ENCODE measurements around the gene CACNA1E.

Gene CACNA1E

DNA sequence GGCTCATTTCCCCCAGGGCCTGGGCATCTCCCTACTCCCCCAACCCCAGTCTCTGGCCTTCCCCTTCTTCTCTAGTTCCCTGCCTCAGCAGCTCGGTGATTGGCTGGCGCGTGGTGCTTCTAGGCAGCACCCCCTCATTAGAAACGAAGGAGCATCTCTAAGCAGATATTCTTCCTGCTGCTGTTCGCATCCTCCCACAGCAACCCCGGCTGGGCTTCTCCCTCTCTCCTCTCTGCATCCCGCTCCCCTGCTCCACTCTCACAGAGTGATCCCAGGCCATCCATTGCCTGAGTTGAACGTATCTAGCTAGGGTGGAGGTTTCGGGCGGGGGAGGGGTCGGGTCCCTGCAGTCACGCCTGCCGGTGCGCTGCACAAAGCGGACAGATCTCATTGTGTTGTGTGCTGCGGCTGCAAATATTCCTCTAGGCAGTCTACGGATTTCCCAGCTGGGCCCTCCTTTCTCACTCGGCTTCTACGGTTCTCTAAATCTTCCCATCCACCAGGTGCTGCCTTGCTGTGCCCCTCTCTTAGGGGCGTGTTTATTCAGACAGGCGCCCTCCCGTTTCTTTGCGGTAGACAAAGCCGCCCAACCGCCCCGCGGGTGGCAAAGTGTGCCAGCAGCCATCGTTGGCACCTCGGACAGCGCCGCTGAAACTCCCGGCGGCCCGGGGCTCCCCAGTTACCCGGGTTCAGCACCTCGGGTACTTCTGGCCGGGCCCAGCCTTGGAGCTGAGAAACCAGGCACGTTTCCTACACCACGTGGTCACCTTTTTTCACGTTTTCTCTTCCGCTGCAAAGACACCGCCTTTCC is 2.2 kb downstream of the CACNA1E start:
- no peak for DNase-seq

DNA sequence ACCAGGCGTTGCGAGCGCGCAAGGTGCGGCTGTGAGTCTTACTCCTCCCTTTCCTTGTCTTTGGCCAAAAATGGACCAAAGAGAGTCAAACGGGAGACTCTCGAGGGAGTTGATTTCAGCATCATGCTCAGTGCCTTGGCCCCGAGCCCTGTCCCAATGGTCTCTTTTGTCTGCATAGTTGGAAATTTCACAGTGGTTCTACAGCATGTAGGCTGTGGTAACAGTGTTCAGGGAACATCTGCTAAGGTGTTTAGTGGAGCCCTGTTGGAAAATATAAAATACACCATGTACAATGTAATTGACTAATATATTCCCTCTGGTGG is 2.7 kb downstream of the CACNA1E start:
- no peak for DNase-seq

DNA sequence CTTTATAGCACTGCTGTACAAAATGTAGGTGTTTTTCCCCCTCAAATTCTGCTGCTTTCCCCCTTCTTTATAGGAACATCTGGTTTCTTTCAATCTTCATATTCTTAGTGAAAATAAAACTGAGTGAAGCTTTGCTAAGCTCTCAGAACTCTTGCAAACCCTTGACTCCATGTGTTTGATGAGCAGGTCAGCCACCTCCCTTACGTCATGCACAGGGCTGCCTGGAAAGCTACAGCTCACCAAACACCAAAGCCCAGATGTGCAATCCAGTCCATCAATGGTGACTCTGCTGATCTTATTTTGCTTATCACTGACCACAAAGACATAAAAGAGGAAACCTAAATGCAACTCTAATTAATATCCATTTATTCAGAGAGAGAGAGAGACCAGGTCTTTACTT is 5.5 kb downstream of the CACNA1E start:
- no peak for DNase-seq

DNA sequence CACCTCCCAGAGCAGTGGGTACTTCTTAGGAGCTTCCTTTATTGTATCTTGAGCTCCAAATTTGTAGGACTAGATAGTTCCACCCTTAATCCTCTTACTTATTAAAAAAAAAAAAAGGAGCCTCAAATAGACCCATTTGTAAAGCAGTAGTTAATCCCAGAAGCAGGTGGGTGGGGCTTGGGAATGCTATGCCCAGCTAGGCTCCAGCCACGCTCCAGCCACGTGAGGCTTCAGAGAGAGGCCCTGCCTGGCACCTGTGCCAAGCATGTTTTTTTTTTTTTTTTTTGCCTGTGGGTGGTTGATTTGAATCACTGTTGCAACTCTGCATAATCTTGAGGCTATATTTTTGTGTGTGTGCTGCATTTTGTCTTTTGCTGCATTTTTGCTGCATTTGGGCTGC is 7.0 kb downstream of the CACNA1E start:
- no peak for DNase-seq

DNA sequence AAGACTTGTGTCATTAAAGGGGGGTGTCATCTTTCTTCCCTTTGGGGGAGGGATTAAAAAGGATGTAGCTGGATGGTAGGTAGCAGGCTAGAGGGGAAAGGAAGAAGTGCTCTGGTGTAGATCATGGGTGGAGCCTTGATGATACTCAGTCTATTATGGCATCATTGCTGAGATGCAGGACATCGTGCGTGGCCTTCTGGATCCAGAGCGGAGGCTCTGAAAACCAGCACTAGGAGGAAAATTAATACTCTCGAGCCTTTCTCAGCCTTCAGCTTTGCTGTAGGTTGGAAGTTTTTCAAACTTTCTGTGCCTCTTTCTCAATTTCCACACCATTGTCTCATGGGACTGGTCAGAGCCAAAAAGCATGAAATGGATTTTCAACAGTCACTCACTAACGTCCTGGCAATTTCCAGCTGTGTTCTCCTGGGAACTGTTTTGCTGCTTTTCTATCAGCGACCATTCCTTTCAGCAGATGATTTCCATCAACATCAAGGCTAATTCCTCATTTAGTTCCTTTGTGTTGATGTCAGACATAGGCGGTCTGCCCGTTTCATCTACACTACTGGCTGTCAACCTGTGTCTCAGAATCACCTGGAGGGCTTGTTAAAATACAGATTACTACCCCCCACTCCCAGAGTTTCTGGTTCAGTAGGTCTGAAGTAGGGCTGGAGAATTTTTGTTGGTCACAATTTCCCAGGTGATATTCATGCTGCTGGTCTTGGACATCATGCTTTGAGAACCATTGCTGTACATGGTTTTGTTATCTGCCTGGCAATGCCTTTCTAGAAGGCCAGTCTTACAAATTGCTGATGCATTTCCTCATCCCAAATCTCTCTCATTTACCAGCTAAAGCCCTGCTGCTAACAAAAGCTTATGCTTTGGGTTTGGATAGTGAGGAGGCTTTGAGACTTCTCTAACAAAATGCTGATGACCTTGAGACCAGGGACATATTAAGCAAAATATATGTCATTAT is 7.7 kb downstream of the CACNA1E start:
- DNase-seq: no peak

DNA sequence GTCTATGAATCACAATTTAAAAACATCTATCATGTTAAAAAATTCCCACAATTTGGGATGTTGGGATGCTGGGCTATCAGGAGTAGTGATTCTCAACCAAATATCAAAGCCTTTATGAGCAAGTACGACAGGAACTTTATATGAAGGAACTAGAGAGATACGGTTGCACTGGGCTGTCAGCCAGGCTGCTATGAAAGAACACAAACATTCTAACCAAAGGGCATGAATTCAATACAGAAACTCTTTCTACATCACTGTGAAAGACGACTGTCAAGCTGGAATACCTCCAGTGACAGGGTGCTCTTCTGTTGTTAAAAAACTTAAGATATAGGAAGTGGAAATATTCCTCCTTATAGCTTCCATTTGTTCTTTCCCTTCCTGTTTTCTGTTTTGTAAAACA is 9.8 kb downstream of the CACNA1E start:
- DNase-seq: no peak

DNA sequence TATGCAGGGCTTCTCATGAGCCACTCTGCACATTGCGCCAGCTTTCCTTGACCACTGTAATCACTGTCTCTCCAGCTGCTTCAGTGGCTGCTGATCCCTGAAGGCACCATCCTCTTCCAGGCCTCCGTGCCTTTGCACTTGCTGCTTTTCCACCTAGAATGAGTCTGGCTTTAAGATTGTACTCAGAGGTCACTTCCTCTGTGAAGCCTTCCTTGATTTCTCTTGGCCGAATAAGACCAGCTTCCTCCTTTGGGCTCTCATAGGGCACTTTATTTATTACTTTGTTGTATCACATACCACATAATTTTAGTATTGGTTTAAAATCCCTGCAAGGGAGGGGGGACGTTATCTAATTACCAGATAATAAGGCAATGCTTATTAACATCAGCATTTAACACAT is 10.6 kb downstream of the CACNA1E start:
- no peak for DNase-seq

DNA sequence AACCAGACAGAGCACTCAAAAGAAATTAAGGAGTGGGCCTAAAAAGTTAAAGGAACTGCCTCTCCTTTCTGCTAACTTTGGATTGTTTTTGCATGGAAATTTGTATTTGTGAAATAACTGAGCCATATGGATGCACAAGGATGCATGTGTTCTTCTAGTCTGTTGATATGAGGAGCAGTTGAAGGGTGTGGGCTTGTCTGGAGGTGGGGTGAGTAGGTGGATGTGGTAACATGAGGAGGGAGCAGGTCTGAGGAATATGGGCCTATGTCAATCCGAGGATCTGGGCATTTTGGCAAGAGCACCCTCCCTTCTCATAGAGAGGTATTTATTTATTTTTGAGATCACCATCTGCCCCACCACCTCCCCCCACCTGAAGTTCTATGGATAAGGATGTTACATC is 13.4 kb downstream of the CACNA1E start:
- DNase-seq: no peak

DNA sequence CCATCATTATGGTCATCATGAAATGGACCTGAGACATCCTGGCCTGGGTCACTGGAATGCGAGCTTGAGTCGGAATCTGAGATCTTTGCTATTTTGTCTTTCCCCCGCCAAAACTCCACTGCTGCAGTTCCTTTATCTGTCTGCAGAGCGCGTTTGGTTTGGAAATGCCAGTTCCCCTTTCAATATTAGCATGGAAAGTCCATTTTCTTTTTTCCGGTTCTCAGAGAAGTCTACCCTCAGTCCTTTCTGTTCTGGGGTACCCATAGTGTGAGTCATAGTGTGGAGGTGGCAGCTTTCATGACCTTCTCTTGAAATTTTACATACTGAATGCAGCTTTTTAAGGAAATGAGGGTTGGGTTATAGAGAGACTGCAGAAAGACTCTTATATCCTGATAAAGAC is 14.6 kb downstream of the CACNA1E start:
- DNase-seq: no peak

DNA sequence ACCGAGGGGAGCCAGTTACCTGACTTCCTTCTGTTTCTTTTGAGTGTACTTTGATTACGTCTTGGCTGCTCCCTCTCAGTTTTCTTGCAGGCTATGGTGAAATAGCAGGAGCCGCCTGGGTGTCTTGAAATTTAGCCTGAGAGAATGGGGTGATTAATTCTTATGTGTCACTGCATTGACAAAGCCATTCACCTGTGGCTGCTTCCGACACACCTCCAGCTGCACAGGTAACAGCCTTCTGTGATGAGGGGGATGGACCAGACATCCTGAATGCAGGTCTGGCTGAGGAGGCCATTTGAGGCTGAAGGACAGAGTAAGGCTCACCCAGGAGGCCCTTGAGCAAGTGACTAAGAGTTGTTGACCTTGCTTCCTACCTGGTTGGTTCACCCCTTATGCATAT is 16.5 kb downstream of the CACNA1E start:
- no peak for DNase-seq

DNA sequence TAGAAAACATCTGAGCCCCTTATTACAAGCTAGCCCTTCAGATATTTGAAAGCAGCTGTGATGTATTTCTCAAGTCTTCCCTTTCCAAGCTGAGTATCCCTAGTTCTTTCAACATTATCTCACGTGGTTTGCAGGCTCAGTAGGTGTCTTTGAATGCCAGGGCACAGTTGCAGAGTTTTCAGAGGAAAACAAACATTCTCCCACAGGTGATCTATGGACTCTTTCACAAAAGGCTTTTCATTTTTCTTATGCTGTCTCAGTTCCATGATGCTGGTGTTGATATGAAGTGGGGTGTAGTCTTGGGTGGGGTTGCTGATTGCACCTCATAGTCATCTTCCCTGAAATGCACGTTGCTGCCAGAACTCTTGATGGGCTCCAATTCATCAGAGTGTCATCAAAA is 17.3 kb downstream of the CACNA1E start:
- DNase-seq: no peak

DNA sequence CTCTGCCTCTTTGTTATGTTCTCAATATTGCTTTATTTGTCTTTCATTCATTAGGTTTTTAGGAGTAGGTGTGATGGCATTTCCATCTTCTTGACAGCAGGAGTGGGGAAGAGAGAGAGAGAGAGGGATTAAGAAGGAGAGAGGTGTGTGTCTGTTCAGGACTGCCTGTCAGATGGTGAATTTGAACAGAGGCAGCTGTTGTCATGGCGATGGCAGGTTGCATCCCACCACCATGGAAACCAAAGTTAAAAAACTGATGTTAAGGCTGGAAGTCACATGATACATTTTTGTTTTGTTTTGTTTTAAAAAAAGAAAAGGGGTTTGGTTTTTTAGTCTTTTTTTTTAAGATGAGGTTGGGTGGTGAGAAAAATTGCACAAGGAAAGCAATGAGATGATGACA is 18.3 kb downstream of the CACNA1E start:
- DNase-seq: no peak

DNA sequence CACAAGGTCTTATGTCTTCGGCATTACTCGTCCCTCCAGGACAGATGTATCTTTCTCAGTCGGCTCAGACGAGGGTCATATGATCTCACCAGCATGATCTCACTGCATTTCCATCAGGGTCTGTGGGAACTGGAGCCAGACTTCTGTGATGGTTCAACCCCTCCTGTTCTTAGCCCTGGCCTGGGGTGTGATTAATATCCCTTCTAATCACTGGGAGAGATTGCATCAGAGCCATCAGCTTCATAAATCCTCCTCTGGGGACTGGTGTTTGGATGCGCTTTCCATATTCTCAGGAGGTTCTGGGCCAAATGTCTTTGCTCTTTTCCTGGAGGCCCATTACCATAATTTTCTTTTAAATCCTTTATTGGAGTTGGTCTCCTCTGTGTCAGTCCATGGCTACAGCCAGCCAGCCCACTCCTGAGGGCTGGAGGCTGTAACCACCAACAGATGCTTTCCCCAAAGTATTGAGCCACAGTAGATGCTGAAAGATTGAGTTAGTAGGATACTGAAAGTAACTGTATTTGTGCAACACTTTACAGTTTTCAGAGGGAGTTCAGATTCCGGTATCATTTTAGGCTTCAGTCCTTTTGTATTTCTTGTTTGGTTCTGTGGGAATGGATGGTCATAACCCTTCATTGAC is 20.0 kb downstream of the CACNA1E start:
- no peak for DNase-seq

DNA sequence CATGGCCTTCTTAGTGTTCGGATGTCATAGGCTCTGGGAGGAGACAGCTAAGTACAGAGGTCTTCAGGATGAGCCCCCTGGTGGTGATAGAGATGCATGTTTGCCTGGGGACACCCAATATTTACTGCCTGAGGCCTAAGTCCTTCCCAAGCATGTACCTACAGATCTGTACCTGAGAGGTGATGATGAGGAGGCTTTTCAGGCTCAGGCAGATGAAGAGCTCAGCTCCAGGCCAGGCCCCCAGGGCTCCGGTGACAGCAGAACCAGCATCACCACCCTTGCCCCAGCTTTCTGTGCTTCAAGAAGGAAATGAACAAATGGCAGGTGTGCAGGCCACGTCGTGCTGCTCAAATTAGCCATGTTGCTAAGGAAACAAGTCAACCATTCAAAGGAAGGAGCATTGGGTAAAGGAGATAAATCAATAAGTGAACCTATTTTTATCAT is 21.1 kb downstream of the CACNA1E start:
- DNase-seq: no peak

DNA sequence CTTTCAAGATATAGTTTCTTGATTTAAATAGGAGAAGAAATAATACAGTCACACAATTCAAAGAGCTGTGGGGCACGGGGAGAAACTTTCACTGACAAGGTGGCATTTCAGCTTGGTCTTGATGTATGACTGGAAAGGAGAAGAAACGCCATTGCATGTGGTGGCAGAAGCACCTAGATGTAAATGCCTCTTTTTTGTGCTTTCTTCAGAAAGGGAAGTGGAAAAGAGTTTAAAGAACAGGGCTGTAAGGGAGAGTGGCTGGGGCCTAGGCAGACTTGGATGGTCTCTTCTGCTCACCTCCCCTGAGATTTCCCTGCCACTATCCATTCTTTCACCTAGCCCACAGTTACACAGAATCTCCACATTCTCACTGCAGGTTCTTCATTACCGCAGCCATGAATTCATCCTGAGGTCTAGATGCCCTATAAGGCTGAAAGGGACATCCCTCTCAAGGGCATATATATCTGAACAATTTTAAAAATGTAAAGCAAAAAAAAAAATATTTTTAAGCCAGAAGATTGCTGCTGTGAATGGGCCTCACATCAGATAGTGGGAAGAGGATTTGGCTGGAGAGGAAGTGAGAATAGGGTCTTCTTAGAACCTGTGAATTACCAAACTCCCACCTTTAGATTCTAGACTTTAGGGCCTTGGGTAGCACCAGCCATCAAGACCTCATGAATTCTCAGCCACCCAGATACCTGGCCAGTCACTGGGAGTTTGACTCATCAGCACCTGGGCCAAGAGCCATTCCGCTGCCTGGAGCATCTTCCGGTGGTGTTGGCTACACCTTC is 23.4 kb downstream of the CACNA1E start:
- DNase-seq: no peak

DNA sequence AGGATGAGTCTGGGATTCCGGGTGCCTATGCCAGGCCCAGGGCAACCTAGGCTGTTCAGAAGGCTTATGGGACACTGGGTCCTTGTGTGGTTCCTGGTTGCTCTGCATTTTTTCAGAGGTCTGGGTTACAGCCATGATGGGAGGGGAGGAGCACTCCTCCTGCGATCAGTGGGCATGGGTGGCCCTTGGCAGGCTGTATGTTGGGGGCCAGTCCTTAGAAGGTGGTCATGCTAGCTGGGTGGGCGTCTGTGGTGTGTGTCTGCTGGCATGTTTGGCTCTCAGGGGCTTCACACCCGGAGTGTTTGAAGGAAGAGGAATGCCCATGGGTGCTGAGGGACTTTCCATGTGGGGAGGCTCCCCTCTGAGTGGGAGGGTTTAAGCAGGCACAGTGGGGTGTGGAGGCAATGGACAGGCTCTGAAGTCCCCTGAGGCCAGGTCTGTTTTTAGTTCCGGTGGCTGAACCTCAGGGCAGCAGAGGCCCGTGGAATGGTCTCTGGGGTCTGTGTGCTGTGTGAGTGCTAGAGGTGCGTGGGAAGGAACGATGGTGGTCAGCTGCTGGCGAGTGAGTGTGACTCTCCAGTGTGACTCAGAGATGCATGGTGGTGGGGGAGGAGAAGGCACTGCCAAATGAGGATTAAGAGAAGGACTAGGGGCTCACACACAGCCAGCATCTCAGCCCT is 25.3 kb downstream of the CACNA1E start:
- DNase-seq: no peak

DNA sequence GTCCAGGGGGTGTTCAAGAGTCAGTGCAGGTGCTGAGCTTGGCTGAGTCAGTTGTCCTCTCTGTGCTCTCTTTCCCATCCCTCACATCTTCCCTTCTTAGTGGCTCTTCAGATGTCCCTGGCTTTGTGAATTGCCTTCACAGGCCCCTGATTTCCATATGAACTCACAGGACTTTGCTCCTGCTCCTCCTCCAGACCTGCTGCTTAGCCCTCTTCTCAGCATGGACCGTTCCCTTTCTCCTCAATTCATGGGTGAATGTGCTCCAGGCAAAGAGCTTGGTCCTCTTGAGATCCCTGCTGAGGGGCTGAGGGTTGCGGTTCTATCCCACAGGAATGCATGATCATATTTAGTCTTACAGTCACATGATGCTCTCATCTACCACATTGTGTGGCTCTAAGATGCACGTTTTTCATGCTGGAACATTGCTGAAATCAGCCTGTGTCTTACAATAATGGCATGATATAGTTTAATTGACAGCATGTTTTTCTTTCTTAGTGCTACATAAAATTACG is 30.5 kb downstream of the CACNA1E start:
- no peak for DNase-seq

DNA sequence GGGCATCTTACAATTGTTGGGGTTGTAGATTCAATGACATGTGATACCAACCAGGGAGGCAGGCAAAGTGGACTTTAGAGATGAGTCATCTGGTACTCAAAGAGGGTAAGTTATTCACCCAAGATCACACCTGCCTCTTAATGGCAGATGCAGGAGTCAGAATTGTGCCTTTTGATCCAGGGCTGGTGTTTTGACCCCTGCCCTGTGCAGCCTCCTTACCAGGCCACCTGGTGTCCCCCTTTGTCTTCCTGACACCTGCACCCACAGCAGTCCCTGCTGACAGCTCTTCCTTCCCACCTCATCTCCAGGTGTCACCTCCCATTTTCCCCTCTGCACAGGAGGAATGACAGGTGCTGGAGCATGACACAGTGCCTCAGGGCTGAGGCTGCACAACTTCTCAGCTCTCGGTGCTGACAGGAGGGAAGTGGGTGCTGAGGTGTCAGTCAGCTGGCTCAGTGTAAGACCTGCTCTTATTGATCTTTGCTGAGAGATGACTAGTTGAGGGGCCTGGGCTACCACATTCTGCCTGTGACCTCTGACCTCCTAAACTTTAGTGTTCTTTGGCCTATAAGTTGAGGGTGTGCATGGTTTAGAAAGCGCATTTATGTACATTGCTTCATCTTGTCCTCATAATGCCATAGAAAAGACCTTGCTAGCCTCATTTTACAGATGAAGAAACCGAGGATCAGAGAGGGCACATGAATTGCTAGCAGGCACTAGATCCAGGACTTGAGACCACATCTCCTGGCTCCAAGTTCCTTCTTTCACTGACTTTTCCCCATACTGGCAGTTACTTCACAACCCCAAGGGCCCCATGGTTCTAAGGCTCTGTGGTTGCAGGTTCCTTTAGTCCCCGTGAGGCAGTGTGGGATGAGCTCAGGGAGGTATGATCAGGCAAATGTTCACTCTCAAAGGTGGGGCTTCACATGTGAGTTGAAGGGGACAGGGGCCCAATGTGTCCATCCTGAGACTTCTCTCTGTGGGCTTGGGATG is 31.3 kb downstream of the CACNA1E start:
- DNase-seq: no peak

DNA sequence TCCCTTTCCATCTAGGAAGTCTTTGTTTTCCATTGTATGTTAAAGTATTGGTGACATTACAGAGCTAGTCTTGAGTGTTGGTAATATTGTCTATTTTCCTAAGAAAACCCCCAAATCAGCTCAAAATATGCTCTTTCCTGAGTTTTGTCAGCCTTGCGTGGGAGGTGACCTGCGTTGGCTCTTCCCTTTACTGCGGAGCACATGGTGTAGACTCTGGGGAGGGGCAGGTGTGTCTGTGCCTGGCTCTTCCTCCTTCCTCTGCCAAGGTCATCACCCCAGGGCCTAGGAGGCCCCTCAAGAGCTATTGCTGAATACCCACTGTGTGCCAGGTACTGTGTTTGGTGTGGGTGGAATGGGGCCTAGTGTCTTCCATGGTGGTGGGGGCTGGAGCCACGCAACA is 33.4 kb downstream of the CACNA1E start:
- DNase-seq: no peak

DNA sequence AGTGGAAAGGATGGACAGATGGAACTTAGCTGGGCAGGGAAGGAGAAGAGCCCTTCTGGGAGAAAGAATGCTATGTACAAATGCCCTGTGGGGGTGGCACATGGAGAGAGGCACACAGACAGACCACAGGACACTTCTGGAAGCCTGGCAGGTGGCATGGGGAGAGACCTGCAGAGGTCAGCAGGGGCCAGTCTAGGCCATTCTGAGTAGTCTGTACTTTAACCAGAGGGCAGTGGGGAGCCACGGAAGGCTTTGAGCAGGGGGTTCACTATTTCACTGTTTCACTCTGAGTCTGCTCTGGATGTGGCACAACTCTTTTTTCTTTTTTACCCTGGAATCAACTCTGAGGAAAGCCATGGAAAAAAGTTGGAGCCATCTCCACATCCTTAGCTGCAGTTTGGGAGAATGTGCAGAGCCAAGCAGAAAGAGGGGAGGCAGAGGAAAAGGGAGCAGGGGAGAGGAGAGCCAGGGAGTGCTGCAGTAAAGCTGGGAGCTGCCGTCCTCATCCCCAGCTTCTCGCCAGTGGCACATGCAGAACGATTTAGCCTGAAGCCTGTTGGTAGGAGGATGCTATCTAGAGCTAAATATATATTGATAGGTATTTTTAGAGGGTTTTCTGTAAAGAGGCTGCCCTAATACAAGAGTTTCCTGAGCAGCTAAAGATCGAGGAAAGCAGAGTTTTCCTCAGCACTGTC is 34.0 kb downstream of the CACNA1E start:
- DNase-seq: no peak

Data from amniotic stem cell (primary cell).